Adrenal gland (tissue), 12 donors: Measurements from ENCODE around the gene AKIP1. TPM values are rescaled to one million over a fixed set of nuclear protein-coding genes. Genes with fewer than 3 reads are reported as not detected.

ENCODE experiments used
- DNase-seq, 7 donors: peaks; one replicate each; pipeline ENCODE4 v3.0.0-alpha.2; 2019 to 2020
- H3K27ac ChIP-seq, 5 donors: fragments of 200-600 bp; sonication (generic) in 4 of 5; 1 replicate in 3 of 5; 2 replicates in 2 of 5; pipeline versions ENCODE4 v1.5.1 to v1.8.0; 2016 to 2020; ENCODE audit warnings: mild to moderate bottlenecking in 1 of 5
- H3K27me3 ChIP-seq: fragments of 200-600 bp; 2 replicates; pipeline ENCODE4 v1.8.0; 2021
- H3K36me3 ChIP-seq, 2 donors: fragments of 200-600 bp; replicated peaks in 1 of 2; 1 replicate in 1 of 2; 2 replicates in 1 of 2; pipeline versions ENCODE4 v1.5.1 to v1.8.0; 2018 to 2022
- H3K4me1 ChIP-seq, 2 donors: fragments of 200-600 bp; replicated peaks in 1 of 2; 1 replicate in 1 of 2; 2 replicates in 1 of 2; pipeline versions ENCODE4 v1.5.1 to v1.8.0; 2018 to 2021
- H3K4me3 ChIP-seq, 4 donors: fragments of 200-600 bp; sonication (generic) in 3 of 4; one replicate each; pipeline ENCODE4 v1.5.1; 2016 to 2018
- H3K9me3 ChIP-seq, 3 donors: fragments of 200-600 bp; sonication (generic) in 1 of 3; replicated peaks in 1 of 3; 1 replicate in 2 of 3; 2 replicates in 1 of 3; pipeline versions ENCODE4 v1.5.1 to v1.8.0; 2016 to 2021
- POLR2A ChIP-seq, 2 donors: fragments of 450-650 bp; IDR thresholded peaks; one replicate each; pipeline ENCODE4 v1.6.1; 2017; ENCODE audit warnings: antibody characterized with exemption in 2 of 2, mild to moderate bottlenecking in 2 of 2, moderate library complexity in 1 of 2
- WGBS, 4 donors: extraction: QIAGEN DNeasy Blood & Tissue Kit in 2 of 4; methylation state at CpG; one replicate each; pipeline versions ENCODE4 v1.1.5 to v1.1.7; 2013 to 2017; 5-methylcytosine and 5-hydroxymethylcytosine counted together
- intact Hi-C, 2 donors: fragments of 100-400 bp; cut with DNase I; formaldehyde crosslinking; loops; one replicate each; pipeline versions ENCODE4 v1.14.1 to v1.15.0; 2022 to 2023
- polyA plus RNA-seq, 3 donors: library from polyadenylated mRNA; stranded (reverse); fragments of 200-250 nt in 2 of 3; fragments of 350-450 nt in 1 of 3; fragmentation: Illumina TruSeq in 1 of 3; extraction: RNeasy Lipid Tissue Mini Kit (QIAGEN cat#74804) in 1 of 3; gene quantifications; one replicate each; pipeline ENCODE4 v1.2.3, GENCODE V29; 2013 to 2014
- total RNA-seq, 9 donors: library from RNA; depleted of rRNA in 4 of 9; stranded (reverse); fragments of >200 nt in 4 of 9; fragments of 120-200 nt in 1 of 9; fragmentation: NEBNext Ultra II Directional in 1 of 9; extraction: Animal tissue kit (Norgen Biotek cat#: 25700) in 1 of 9; gene quantifications; one replicate each; pipeline versions ENCODE4 v1.1.0 to v1.2.4, GENCODE V29; 2013 to 2023
- TF ChIP-seq, protein P1 (sequence below), 6 experiments: fragments of 450-650 bp in 4 of 6; fragments of 200-600 bp in 2 of 6; sonication (generic) in 1 of 6; IDR thresholded peaks; 1 replicate in 5 of 6; 2 replicates in 1 of 6; pipeline versions ENCODE4 v1.5.1 to v1.8.0; 2016 to 2021; ENCODE audit warnings: antibody characterized with exemption in 6 of 6, mild to moderate bottlenecking in 2 of 6, moderate library complexity in 1 of 6
- donor health status: healthy with polysubstance abuse.
- donor health status: Bipolar disorder and iron deficiency.
- donor health status: DM: yes; HTN: yes; CAD: no.
- donor health status: DM: no; HTN: no; CAD: no.
- donor health status: DM: no; HTN: no; CAD: no.
- donor health status: DM: yes; HTN: yes; CAD: no.

The AKIP1 gene
- total and polyA plus RNA-seq, 12 donors, result 18.1 to 52.9 (median 37.3) TPM

DNA sequence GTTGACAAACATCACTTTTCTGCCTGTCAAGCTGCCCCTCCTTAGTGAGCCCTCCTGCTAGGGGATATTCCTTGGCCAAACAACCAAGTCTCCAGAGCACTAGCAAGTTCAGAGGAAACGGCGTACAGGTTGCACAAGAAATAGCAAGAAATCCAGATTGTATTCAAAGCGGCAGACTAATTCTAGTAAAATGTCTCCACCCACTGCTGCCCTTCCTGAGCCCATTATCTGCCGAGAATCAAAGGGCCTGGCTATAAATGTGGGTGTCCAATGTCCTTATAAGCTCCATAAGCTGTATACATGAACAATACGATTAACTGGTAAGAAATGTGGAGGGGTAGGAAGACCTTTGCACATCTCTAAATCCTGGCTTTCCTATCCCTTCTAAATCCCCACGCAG lies 44.0 kb upstream of the AKIP1 start:
- Histone ChIP-seq H3K4me3 (no peak overlapping the region), H3K9me3 (no peaks in the 10 kb centered on the region), H3K36me3 (no peaks in the 10 kb centered on the region), H3K4me1 (peaks cover 3 to 9% of the 10 kb centered on the region in 2 donors), H3K27me3 (no peaks in the 10 kb centered on the region), H3K27ac (no peak overlapping the region)
- intact Hi-C loops, result no loop called here
- TF ChIP-seq, protein P1, sequence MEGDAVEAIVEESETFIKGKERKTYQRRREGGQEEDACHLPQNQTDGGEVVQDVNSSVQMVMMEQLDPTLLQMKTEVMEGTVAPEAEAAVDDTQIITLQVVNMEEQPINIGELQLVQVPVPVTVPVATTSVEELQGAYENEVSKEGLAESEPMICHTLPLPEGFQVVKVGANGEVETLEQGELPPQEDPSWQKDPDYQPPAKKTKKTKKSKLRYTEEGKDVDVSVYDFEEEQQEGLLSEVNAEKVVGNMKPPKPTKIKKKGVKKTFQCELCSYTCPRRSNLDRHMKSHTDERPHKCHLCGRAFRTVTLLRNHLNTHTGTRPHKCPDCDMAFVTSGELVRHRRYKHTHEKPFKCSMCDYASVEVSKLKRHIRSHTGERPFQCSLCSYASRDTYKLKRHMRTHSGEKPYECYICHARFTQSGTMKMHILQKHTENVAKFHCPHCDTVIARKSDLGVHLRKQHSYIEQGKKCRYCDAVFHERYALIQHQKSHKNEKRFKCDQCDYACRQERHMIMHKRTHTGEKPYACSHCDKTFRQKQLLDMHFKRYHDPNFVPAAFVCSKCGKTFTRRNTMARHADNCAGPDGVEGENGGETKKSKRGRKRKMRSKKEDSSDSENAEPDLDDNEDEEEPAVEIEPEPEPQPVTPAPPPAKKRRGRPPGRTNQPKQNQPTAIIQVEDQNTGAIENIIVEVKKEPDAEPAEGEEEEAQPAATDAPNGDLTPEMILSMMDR (IDR thresholded peaks at IDR 0.05), result no peak
- TF ChIP-seq POLR2A (IDR thresholded peaks at IDR 0.05), result no peak
- DNase-seq, result no peak
- whole genome bisulfite sequencing, 4 donors, result 69 to 87% (median 73%) methylated on average over 6 of the region's 6 CpGs

DNA sequence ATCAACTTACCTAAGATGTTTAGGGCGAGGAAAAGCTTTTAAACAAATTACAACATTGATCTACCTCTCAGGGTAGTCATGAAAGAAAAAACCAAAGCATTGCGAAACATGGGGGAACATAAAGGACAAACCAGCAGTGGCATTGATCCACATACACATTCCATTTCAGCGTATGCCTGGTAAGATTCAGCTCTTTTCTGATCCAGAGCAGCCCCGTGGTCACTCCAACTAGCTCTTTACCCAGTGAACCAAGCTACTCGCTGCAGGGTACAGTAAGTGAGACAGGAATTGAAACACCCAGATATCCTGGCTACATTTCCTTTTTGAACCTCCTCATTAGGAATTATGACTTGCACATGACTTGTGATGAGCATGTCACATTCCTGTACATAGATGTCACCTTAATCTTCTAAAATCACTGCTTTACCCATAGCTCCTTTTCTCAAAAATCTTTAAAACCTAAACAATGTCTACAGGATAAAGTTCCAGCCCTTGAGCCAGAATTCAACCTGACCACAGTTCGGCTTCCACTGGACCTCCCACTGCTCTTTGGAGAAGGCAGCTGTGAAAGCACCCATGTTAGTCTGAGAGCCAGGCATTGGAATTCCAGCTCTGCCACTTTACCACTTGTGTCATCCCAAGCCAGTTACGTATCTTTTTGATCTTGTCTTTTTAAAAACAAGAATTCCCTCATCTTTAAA lies 42.9 kb upstream of the AKIP1 start:
- Histone ChIP-seq H3K9me3 (no peaks in the 10 kb centered on the region), H3K36me3 (no peaks in the 10 kb centered on the region), H3K4me1 (peaks cover 3 to 9% of the 10 kb centered on the region in 2 donors), H3K27ac (peak overlapping the region in 1 of 5 donors; percentile 31), H3K4me3 (no peak overlapping the region), H3K27me3 (no peaks in the 10 kb centered on the region)
- WGBS, 4 donors, result 71 to 79% (median 74%) methylated on average over 7 of the region's 7 CpGs
- intact Hi-C loops, result no loop called here
- TF ChIP-seq, protein P1 (IDR thresholded peaks at IDR 0.05), result no peak
- no peak for TF ChIP-seq POLR2A (IDR thresholded peaks at IDR 0.05)
- DNase-seq, result no peak

DNA sequence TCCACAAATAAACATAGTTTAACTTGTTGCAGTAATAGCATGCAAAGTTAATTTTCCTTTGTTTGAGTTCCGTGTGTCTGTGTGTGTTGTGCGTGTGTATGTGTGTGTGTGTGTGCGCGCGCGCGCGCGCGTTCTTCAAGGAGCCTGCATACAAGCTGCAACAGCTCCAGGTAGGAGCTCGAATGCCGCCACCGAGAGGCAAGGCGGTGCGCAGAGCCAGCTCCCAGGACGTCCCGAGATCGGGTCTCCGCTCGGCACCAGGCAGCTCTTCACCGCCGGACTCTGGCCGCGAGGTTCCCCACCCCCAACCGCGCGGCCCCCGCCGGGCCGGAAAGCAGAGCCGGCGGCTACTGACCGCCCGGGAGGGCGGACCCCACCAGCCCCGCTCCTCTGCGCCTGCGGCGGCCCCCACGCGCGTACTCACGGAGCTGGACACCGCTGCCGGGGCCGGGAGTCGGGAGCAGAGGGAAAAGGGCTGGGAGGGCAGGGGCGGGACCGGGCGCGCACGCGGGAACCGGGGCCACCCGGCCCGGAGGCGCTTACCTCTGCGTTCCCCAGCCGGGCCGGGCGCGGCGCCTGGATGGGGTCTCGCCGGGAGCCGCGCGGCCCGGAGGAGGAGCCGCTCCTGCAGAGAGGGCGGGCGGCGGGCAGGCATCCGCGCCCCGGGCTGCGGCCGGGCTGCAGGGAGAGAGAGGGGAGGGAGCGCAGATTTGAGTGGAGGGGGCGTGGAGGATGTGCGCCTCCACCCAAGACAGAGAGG lies 40.4 kb upstream of the AKIP1 start:
- H3K27me3 ChIP-seq, result no peaks in the 10 kb centered on the region
- peak overlapping the region; percentile 31 to 95 (median 89) for H3K4me3 ChIP-seq
- peak; percentile 51 to 67 (median 63) for DNase-seq
- H3K4me1 ChIP-seq, result peaks cover 3 to 9% of the 10 kb centered on the region in 2 donors
- no peaks in the 10 kb centered on the region for H3K9me3 ChIP-seq
- TF ChIP-seq POLR2A (IDR thresholded peaks at IDR 0.05), result peak in 1 of 2 donors; percentile 29
- TF ChIP-seq, protein P1 (IDR thresholded peaks at IDR 0.05), result no peak
- WGBS, 4 donors, result 0 to 2% (median 1%) methylated on average over 26 to 81 of the region's 81 CpGs
- H3K27ac ChIP-seq, result peak overlapping the region in 4 of 5 donors; percentile 49 to 89 (median 80)
- intact Hi-C loops, result no loop called here
- H3K36me3 ChIP-seq, result no peaks in the 10 kb centered on the region

DNA sequence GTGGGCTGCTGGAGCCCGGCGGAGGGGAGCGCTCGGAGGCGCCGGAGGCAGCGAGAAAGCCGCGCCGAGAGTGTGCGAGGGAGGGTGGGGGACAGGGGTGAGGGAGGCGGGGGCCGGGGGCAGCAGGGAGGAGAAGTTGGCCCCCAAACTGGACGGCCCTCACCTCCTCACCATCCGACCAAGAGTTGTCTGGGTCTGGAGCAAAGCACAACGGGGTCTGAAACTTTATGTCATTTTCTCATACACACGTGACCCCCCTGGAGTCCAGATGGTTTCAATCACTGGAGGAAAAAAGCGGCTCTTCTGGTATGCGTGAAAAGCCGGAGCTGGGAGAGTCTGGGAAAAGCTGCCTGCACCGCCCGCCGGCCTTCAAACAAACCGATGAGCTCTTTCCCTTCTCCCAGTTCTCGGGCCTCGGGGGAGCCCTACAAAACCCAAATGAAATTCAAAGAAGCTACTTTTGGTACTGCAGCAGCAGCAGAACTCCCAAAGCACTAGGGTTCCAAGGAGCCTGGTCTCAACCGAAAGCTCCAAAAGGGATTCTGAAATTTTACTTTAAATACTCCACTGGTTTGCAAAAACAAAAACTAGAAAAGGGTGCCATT lies 39.7 kb upstream of the AKIP1 start:
- intact Hi-C loops, result no loop called here
- 1 to 7% (median 2%) methylated on average over 14 to 27 of the region's 27 CpGs for WGBS, 4 donors

More for the DNA sequence above, 39.7 kb upstream of the AKIP1 start:
- H3K4me3 ChIP-seq, result peak overlapping the region; percentile 31 to 95 (median 89)
- peak in 1 of 2 donors; percentile 25 for TF ChIP-seq POLR2A (IDR thresholded peaks at IDR 0.05)
- TF ChIP-seq, protein P1 (IDR thresholded peaks at IDR 0.05), result no peak
- peak; percentile 60 to 83 (median 73) for DNase-seq
- no peaks in the 10 kb centered on the region for H3K36me3 ChIP-seq
- H3K9me3 ChIP-seq, result no peaks in the 10 kb centered on the region
- peak overlapping the region in 4 of 5 donors; percentile 49 to 89 (median 80) for H3K27ac ChIP-seq
- H3K4me1 ChIP-seq, result peaks cover 3 to 9% of the 10 kb centered on the region in 2 donors
- no peaks in the 10 kb centered on the region for H3K27me3 ChIP-seq
